Measurements from ENCODE around the gene RBFOX2.

- TF ChIP-seq CTCF (IDR thresholded peaks at IDR 0.05): no peak
- no peak for TF ChIP-seq ZFX (IDR thresholded peaks at IDR 0.05; ENCODE audit: borderline replicate concordance)
Observed at GRCh38 chr22:35837101-35837727, 191.4 kb downstream of the RBFOX2 start.
